GM13977 (cell line): ENCODE results near the gene CBR3.
A peak's percentile ranks its signal among the peaks of the same experiment; 100 is the strongest.

Experiments used
- DNase-seq: peaks from one replicate; pipeline ENCODE4 v3.0.0; 2012; ENCODE audit warnings: low spot score
- CTCF ChIP-seq: IDR thresholded peaks from 2 replicates; pipeline ENCODE4 v1.5.1; 2012; ENCODE audit warnings: mild to moderate bottlenecking, control low read depth; ENCODE audit not compliant: insufficient read depth; ENCODE audit errors: extremely low read depth, missing control alignments
- in situ Hi-C: fragments of 300-500 bp; cut with MboI; formaldehyde crosslinking; loops from one replicate; pipeline ENCODE4 v1.12.0; 2022; ENCODE audit warnings: low sequenced_read_pairs, low pct_unique_long_range_greater_than_20kb, mixed read lengths, inconsistent platforms; ENCODE audit not compliant: unreplicated experiment

CBR3 gene

DNA sequence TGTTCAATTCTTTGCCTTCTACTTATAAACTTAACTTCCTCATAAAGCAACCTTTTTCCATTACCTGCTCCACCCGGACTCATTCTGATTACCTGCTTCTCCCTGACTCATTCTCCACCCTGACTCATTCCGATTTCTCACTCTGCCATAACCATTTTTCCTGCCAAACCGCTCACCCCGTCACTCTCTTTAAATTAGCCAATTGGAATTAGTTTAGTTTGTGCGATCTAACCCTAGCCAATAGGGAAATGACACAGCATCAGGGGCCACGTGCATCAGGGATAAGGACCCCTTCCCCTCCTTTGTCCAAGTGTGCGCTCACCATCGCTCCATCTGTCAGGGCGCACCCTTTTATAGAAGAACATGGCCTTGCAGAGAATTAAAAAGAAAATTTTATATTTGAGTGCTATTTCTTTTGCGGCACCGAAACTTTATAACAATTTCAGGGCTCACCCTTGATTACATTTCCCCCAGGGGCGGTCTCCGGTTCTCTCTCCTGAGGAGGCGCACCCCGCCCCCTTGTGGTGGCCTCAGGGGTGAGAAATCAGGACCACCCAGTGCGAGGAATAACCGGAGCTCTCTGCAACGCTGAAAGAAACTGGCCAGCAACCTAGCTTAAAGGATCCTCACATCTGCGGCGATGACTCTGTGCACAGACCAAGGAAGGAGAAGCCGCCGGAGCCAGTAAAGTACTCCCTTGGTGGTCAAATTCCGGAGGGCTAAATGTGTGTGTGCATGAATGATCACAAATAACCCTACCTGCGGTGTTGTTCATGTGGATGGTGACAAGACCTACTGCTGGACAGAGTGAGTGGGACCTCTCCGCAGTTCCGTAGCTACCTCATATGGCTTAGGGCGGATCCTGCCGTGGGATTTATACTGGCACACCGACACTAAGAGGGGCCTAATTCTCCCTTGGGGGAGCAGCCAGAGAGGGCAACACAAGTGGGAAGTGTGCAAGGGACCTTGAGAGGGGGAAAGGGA is 30.3 kb upstream of the CBR3 start:
- TF ChIP-seq CTCF, result peak; percentile 31
- in situ Hi-C loops, result no loop called here
- no peak for DNase-seq

DNA sequence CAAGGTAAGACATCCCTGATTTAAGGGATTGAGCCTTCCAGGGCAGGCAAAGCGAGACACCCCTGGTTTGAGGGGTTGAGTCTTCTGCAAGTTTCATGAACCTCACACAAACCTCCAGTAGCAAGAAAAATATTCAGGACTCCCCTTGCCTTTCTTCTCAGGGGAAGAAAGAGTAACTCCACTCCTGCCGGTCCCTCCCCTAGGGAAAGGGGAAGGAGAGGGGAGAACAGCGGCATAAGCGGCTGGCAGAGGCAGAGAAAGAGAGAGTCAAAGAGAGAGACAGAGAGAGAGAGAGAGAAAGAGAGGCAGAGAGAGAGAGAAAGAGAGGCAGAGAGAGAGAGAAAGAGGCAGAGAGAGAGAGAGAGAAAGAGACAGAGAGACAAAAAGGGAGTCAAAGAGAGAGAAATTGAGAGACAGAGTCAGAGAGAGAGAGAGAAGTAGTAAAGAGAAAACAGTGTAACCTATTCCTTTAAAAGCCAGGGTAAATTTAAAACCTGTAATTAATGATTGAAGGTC is 29.5 kb upstream of the CBR3 start:
- no peak for DNase-seq
- in situ Hi-C loops, result no loop called here
- no peak for TF ChIP-seq CTCF

DNA sequence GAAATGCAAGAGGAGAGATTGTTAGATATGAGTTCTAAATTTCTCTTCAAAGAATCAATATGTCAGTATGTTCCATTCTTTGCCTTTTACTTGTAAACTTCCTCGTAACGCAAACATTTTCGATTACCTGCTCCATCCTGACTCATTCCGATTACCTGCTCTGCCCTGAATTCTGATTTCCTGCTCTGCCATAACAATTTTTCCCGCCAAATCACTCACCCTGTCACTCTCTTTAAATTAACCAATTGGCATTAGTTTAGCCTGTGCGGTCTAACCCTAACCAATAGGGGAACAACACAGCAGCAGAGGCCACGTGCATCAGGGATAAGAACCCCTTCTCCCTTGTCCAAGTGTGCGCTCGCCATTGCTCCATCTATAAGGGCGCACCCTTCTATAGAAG is 25.0 kb upstream of the CBR3 start:
- in situ Hi-C loops, result no loop called here
- DNase-seq, result no peak
- no peak for TF ChIP-seq CTCF

GRCh38 chr21:36111238-36111637 is 23.6 kb upstream of the CBR3 start:
- in situ Hi-C loops, result no loop called here
- no peak for DNase-seq
- TF ChIP-seq CTCF, result no peak

DNA sequence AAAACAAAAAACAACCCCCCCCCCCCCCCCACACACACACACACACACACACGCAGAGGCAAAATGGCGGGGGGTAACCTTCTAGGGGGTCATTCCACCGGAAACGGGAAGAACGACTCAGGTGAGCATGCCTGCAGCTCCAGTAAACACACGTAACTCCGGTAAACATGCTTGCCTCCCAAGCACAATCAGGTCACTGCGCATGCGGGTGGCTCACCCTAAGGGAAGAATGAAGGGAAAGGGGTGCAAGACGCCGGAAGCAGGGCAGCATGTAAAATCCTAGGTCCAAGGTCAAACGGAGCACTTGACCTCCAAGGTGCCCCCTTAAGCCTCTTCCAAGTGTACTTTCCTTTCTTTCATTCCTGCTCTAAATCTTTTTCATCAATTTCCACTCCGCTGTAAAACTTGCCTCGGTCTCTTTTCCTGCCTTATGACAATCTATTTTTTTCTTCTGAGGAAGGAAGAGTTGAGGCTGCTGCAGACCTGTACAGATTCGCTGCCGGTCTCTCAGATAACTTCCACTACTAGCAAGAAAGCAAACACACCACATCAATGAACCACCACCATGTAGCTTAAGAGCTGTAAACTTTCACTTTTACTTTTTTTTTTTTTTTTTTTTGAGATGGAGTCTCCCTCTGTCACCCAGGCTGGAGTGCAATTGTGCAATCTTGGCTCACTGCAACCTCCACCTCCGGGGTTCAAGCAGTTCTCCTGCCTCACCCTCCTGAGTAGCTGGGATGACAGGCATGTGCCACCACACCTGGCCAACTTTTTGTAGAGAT is 21.0 kb upstream of the CBR3 start:
- in situ Hi-C loops, result no loop called here
- no peak for DNase-seq
- TF ChIP-seq CTCF, result no peak

DNA sequence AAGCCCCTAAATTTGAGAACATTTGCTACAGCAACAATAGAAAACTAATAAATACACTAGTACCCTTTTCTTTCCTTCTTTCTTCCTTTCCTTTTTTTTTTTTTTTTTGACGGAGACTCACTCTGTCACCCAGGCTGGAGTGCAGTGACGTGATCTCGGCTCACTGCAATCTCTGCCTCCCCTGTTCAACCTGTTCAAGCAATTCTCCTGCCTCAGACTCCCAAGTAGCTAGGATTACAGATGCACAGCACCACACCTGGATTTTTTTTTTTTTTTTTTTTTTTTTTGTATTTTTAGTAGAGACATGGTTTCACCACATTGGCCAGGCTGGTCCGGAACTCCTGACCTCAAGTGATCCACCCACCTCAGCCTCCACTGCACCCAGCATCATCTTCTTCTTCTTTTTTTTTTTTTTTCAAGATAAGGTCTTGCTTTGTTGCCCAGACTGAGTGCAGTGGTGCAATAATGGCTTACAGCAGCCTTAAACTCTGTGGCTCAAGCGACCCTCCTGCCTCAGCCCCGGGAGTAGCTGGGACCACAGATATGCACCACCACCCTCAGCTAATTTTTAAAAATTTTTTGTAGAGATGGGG is 19.6 kb upstream of the CBR3 start:
- no peak for DNase-seq
- in situ Hi-C loops, result no loop called here
- no peak for TF ChIP-seq CTCF
